Activated CD4-positive, CD25-positive, alpha-beta regulatory T cell treated with anti-CD3 and anti-CD28 coated beads, Interleukin-2, amount 50 U/mL, for 16 hours (primary cell): ENCODE results near the gene TAOK3.
"Not testable (repeated sequence)": the region's sequence is repeated elsewhere in the genome, so short reads cannot be mapped to it uniquely, and the experiment has no call there.

Experiments used
- DNase-seq: peaks from one replicate; pipeline ENCODE4 v3.0.0-alpha.2; 2020; ENCODE audit warnings: low read depth, low spot score

The TAOK3 gene

DNA sequence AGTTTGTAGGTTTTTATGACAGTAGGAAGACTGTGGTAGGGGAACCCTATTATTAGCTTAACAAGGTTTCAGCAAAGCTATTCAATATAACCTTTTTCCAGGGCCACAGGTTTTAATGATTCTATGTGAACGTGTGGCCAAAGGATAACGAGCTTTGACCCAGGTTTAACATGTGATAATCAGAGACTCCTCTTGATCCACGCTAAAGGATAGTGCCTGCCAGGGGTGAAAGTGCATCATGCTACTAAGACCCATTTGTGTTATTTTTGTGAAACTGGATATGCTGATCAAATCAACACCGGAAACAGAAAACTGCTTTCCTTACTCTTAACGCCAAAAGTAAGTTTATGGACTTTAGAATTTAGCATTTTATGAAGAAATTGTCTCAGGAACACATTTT, 909 bp upstream of the TAOK3 start:
- no peak for DNase-seq

DNA sequence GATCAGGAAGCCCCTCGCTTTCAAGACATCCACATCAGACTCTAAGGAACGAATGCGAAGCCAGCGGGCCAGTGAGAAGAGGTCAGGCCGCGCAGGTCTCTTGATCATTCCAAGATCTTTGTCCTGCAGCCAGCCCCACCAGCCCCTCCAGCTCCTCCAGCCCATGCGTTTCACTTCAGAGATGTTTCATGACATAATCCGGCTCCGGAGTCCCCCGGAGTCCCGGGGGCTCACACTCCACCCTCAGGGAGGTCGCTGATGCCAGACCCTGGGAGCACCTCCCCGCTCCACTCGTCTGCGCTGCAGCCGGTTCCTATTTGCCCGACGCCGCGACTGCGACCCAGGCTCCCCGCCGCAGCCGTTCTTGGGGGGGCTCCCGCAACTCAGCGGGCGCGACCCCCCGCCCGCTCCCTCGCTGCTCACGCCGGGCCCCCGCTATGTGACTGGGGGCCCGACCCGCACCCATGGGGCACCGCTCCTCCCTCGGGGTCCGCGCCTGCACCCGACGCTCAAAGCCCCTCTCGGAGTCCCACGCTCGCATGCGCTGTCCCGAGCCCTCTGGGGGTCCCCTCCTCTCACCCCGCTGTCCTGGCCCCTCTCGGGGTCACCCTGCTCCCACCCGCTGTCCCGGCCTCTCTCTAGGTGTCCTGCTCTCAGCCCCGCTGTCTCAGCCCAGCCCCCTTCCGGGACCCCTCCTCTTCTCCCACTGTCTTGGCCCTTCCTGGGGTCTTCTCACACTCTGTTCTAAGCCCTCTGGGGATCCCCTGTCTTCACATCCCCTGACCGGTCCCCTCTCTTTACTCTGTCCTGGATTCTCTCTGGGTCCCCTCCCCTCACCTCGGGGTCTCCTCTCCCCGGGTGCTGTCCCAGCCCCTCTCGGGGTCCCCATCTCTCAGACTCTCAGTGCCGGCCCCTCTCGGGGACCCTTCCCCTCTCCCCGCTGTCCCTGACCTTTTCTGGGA, 1.1 kb downstream of the TAOK3 start:
- DNase-seq = no peak

DNA sequence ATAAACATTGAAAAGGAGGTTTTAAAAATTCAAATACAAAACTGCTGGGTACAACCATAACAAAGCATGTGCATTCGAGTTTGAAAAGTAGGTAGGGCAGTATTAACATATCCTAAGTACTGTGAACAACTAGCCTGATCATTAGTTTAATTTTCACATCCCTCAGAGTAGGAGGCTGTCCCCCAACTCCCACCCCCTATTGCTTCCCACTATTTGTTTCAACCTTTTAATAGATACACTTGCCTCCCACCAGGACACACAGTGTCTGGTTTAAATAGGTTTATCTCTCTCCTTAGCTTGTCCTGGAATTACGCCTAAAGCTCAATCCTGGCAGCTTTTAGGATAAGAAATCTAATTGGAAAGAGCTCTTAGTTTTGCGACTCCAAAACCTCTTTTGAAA, 2.1 kb downstream of the TAOK3 start:
- DNase-seq = no peak

DNA sequence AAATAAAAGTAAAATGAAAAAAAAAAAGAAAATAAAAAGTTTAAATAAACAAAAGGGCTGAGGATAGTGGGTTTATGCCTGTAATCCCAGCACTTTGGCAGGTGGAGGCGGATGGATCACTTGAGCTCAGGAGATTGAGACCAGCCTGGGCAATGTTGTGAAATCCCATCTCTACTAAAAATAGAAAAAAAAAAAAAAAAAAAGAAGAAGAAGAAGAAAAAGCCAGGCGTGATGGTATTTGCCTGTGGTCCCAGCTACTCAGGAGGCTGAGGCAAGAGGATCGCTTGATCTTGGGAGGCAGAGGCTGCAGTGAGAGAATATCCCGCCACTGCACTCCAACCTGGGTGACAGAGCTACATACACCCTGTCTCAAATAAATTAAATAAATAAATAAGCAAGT, 3.9 kb downstream of the TAOK3 start:
- no peak for DNase-seq

DNA sequence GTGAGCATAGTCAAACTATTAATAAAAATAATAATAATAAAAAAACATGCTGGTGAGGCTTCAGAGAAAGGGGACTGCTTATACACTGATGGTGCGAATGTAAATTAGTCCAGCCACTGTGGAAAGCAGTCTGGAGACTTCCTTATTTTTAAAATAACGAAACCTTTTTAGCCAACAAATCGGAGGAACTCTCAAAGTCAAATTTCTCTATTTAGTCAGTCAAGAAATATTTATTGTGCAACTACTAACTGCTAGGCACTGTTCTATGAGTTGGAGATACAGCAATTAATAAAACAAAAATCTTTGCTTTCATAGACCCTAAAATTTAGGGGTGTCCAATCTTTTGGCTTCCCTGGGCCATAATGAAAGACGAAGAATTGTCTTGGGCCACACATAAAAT, 10.8 kb downstream of the TAOK3 start:
- DNase-seq = no peak

DNA sequence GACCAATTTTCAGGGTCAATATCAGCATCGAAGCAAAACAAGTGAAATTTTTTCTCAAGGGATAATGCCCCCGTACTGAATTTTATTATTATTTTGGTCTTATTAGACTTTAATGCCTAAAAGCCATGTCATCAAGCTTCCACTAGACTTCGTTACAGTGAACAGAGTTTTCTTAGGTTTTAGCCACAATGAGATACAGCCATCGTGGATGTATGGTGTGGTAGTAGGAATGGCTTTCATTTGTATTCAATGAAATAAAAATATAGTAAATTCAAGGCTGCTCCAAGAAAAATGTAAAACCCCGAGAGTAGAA, 11.7 kb downstream of the TAOK3 start:
- DNase-seq = no peak

DNA sequence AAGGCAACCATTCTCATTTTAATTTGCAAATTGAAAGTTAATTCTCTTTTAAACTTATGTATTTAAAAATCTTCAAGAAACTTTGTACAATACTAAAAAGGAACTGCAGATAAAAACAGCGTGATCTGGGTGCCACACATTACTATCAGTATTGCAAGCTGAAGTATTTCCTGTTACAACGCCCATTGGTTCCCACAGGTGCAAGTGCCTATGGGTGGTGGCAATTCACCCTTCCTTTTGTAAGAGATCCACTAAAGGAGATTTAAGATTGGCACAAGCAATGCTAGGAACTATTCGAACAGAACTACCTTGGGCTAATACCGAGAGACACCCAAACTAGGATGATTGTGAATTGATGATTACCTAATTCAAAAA, 13.2 kb downstream of the TAOK3 start:
- no peak for DNase-seq

DNA sequence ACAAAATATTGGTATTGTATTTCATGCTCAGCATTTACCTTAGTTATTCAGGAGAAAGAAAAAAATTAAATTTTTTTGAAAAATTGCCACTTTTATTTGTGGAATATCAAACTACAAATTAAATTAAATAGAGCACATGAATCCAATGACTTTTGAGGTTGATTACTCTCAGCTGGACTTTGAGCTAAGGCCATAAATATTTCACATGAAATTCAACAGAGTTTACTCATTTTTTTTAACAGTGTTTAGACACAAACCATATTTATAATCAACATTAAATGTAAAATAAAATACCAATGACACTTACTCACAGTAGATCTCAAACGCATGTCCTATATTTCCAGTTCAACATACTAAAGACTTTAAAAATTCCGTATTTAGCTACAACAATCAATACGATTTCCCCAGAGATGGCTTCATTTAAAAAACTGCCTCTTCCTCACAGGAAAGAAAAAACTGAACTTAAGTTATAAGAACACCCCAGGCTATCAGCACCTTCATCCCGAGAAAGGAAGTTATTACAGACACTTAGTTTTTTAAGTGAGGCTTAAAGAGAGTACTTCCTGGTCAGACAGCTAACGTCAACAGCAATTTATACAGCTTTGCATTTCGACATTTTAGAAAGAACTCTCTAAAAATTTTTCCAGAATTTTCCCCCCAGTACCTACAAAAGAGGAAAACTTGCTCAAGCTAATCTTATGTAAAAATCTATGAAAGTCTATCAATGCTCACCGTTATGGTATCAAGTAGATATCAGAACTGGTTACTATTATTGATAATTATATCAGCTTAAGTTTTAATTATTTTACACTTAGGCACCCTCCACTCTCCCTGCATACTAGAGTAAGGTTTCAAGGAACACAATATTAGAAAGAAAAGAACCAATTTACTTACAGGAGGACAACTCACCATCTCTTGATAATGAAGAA, 13.8 kb downstream of the TAOK3 start:
- no peak for DNase-seq

DNA sequence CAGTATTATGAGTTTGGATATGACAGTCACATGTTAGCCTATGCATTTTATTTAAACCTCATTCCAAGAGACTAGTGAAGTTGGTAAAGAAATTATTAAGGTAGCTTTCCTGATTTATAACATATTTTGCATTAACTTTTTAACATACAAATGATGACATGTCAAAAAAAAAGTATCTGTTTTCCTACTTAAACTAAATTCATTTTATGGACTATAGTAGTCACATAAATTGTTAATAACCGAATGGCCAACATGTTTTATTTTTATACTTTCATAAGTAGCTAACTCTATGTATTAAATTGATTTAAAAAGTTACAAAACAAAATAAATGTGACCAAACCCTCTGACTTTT, 14.7 kb downstream of the TAOK3 start:
- DNase-seq = no peak

DNA sequence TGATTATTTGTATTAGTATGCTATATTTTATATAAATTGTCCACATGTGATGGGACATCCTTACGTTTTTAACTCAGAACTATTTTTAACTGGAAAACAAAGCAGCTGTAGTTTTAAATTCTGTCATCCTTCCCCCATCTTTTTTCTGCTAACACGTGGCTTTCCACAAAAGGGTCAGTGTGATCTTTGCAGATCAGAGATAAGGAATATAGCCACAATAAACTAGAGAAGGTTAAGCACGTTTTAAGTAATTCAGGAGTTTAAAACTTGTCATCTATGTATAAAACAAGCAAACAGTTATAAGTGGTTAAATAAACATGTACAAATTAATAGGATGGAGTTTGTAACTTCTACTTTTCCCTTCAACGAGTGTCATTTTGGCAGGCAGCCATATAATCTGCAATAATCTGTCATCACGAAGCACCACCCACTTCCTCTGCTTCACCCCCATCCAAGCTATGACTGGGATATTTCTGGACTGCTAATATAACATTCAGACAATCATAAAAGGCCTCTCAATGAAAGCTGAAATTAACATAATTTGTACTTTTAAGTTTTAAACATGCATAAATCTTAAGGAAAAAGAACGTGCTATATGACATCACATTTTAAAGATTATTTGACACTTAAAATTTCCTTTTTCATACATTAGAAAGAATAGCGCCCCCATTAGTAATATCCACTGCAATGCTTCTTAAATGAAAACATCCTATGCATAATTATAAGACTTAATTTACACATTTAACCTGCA, 15.3 kb downstream of the TAOK3 start:
- DNase-seq = no peak

DNA sequence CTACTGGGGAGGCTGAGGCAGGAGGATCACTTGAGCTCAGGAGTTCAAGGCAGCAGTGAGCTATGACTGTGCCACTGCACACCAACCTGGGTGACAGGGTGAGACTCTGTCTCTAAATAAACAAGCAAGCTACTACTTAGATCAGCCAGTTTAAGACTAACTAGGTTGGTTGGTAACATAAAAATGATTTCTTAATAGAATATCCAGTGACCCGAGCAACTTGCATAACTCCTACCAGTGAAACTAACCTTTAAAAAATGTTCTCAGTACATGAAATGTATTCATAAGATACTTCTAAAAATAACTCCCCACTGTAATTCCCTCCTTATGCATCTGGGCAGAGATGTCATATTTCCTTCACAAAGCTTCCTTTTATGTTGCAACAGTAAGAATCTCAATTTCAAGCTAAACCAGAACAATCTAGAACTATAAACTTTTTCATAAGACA, 15.9 kb downstream of the TAOK3 start:
- DNase-seq = no peak

DNA sequence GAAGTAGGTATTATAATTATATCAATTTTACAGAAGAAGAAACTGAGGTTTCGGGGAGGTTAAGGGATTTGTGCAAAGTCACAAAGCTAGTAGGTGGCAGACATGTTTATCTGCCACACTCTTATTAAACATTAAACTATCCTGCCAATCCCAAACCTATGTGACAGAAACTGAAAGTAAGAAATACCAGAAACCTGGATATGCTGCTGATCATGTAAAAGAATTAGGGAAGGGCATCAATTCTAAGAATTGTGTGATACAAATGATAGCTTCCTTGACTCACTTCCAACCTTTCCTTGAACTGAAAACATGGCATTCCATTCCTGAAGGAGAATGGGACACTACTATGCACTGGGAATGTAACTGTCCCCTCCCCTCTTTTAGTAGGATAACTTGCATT, 16.9 kb downstream of the TAOK3 start:
- no peak for DNase-seq

DNA sequence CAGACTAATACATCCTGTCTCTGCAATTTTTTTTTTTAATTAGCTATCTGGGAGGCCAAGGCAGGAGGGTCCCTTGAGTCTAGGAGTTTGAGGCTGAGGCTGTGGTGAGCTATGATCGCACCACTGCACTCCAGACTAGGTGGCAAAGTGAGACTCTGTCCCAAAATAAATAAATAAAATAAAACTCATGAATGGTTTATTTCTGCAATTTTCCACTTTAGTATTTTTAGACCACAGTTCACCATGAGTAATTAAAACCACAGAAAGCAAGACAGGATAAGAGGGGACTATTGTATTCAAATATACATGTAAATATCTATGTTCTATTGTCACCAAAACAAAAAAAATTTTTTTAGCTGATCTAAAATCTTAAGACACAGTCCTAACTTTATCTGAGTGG, 17.8 kb downstream of the TAOK3 start:
- DNase-seq = no peak

DNA sequence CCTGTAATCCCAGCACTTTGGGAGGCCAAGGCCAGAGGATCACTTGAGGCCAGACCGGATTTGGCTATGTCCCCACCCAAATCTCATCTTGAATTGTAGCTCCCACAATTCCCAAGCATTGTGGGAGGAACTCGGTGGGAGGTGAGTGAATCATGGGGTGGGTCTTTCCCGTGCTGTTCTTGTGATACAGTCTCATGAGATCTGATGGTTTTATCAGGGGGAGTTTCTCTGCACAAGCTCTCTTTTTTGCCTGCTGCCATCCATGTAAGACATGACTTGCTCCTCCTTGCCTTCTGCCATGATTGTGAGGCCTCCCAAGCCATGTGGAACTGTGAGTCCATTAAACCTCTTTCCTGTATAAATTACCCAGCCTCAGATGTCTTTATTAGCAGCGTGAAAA, 18.2 kb downstream of the TAOK3 start:
- DNase-seq = not testable (repeated sequence)

DNA sequence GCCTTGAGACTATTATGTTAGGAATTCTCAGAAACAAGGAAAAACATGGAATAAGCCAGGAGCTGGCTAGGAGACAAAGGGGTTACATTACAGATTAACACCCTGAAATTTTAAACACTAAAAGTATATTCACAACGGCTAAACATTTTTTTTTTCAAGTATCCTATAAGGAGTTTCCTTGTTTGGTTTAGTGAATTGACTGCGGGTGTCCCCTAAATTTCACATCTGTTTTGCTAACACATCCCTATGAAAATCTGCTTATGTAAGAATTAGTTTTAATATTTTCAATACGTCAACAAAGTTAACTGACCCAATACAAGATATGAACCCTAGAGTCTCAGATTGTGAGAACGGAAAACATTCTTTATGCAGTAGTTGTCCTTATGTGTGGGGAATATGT, 19.0 kb downstream of the TAOK3 start:
- DNase-seq = no peak

DNA sequence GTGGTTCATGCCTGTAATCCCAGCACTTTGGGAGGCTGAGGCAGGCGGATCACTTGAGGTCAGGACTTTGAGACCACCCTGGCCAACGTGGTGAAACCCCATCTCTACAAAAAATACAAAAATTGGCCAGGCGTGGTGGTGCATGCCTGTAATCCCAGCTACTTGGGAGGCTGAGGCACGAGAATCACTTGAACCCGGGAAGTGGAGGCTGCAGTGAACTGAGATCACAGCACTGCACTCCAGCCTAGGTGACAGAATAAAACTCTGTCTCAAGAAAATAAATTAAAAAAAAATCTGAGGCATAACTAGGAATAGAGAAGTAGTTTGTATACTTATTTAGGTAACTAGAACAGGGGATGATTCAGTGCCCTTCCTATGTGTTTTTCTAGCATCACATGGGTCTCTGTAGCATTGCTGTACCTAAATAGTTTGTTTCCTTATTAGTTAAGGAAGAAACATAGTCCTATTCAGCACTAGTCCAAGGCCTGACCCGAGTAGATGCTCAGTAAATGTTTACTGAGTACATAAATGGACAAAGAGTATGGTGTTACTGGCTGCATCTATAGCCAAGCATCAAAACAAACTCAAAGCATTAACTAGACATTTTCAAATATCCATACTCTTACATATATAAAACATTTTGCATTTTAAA, 21.7 kb downstream of the TAOK3 start:
- DNase-seq = no peak

DNA sequence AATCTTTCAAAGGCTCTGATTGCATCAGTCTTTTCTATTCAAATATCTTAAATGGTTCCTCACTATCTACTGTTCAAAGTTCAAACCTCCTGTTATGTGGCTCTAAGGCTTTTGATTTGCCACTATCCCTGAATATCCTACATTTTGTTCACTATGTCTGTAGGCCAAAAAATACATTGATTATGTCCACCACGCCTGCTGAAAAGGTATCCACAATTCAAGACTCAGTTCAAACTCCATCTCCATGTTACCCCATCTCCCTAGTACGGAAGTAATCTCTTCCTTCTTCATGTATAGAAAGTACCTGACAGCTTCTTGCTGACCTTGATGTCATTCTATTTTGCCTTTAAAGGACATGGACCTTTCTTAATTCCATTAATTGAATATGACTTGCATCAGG, 24.8 kb downstream of the TAOK3 start:
- DNase-seq = no peak

DNA sequence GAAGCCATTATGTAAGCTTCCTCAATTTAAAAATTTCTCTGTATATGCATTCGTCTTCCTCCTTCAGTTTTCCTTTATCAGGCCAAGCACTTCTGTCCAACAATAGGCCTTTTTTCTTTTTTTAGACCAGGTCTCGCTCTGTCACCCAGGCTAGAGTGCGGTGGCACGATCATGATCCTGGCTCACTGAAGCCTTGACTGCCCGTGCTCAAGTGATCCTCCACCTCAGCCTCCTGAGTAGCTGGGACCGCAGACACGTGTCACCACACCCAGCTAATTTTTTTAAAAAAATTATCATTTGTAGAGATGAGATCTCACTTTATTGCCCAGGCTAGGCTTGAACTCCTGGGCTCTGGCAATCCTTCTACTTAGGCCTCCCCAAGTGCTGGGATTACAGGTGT, 25.8 kb downstream of the TAOK3 start:
- DNase-seq = no peak

DNA sequence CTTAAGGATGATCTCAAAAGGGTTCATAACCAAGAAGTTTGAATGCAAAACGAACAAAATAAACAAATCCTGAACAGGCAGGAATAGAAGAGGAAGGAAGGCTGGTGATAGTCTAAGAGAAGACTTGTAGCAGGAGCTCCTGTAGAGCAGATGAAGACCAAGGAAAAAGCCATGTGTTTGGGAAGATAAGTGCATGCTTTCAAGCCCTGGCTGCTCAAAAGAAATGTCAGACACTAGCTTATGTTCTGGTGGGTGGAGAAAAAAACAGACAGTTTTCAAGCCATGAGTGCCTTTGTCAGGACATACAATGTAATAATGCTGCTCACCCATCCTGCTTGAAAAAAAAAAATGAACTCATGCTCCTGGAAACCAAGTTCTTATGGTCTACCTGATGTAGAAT, 27.4 kb downstream of the TAOK3 start:
- DNase-seq = no peak

DNA sequence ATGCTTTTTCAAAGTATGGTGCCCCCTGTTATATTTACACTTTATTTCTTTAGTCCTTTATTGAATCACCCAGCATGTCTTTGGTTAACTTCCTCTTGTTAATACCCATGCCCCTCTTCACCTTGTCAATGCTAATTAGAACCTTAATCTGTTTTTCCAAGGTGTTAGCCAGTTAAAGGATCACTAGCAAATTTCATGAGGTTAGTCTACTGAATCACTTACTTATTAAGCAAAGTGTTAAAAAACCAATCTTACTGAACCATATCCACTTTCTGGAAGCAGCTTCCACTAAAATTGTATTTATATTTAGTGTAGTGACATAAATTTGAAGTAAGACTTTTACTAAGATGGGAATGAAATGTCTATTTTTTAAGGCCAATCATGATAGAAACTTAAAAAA, 27.9 kb downstream of the TAOK3 start:
- DNase-seq = no peak

DNA sequence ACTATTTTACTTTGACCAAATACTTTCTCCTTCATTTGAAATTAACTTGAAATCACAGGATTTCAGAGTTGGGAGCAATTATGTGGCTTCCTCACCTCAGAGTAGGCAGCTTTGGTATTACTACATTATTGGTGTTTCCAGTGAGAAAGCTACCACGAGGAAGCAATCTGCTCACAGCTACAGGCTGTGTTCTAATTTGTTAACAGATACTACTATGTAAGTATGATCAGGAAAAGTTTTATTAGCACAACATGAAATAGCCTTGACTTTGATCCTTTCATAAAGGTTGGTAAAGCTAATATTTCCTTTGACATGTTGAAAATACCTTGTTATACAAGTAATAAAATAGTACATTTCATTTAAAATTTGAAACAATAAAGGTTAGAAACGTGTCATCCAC, 30.6 kb downstream of the TAOK3 start:
- no peak for DNase-seq
